ENCODE measurements around the gene WDR37. TPM values are rescaled to one million over a fixed set of nuclear protein-coding genes. Genes with fewer than 3 reads are reported as not detected.

WDR37 gene
- total and polyA plus RNA-seq, 9 of the 15 experiments (the other 6 are each of a cell fraction or from before 2014, with no cell fraction given), result 2.3 to 11.6 (median 6.7) TPM

- TF ChIP-seq PHTF2 (CRISPR knock-in tag; IDR thresholded peaks at IDR 0.05), result no peak
- TF ChIP-seq HMG20A (CRISPR knock-in tag; conservative IDR thresholded peaks at IDR 0.05), result no peak
- no peak; a peak in 1 of 4 replicates for TF ChIP-seq RAD21 (CRISPR knock-in tag; conservative IDR thresholded peaks at IDR 0.05 in 1 of 2, IDR thresholded peaks at IDR 0.05 in 1 of 2)
- TF ChIP-seq HDAC1 (IDR thresholded peaks at IDR 0.05), result peak in 1 of 2 experiments; percentile 79; a peak in 2 of 4 replicates
- TF ChIP-seq DACH1 (IDR thresholded peaks at IDR 0.05; ENCODE audit: partially characterized antibody), result no peak
- TF ChIP-seq ZNF12 (CRISPR knock-in tag; IDR thresholded peaks at IDR 0.05), result no peak
- no peak for TF ChIP-seq ZNF77 (CRISPR knock-in tag; IDR thresholded peaks at IDR 0.05)
- TF ChIP-seq ILK (tag; IDR thresholded peaks at IDR 0.05; ENCODE audit: borderline replicate concordance, low read depth), result no peak
- no peak for TF ChIP-seq CREB5 (CRISPR knock-in tag; IDR thresholded peaks at IDR 0.05)
- no peak for TF ChIP-seq ZNF407 (IDR thresholded peaks at IDR 0.05; ENCODE audit: low read depth)
- no peak for TF ChIP-seq MBD1 (CRISPR knock-in tag; IDR thresholded peaks at IDR 0.05)
- TF ChIP-seq EHMT2 (IDR thresholded peaks at IDR 0.05), result no peak
- no peak for TF ChIP-seq SRSF3 (IDR thresholded peaks at IDR 0.05; ENCODE audit: insufficient read depth, low read length)
- peak; percentile 70 for TF ChIP-seq NCOR1 (IDR thresholded peaks at IDR 0.05)
- TF ChIP-seq ESRRA (IDR thresholded peaks at IDR 0.05; ENCODE audit: borderline replicate concordance, low read depth), result no peak
- TF ChIP-seq PTRF (tag; IDR thresholded peaks at IDR 0.05), result no peak
- no peak for TF ChIP-seq WHSC1 (IDR thresholded peaks at IDR 0.05; ENCODE audit: low read length)
Measured at GRCh38 chr10:1056326-1057105, at the start of gene WDR37 (continued).

All from K562 (cell line).